UCSD-AML1 (cell line): ENCODE data around the gene TRPM7.
"Not testable (repeated sequence)": the region's sequence is repeated elsewhere in the genome, so short reads cannot be mapped to it uniquely, and the experiment has no call there.

ENCODE experiments used
- DNase-seq: peaks from one replicate; lab custom pipeline; 2025; ENCODE audit not compliant: unreplicated experiment; lab: John Stamatoyannopoulos, UW

TRPM7 gene

GRCh38 chr15:50577492-50577891 lies 109.1 kb downstream of the TRPM7 start:
- DNase-seq = no peak

GRCh38 chr15:50576166-50576565 lies 110.4 kb downstream of the TRPM7 start:
- no peak for DNase-seq

- not testable (repeated sequence) for DNase-seq
Measured at GRCh38 chr15:50573842-50574241, 112.8 kb downstream of the TRPM7 start.

- DNase-seq = no peak
Measured at GRCh38 chr15:50563756-50564155, 122.8 kb downstream of the TRPM7 start.

- DNase-seq = no peak
Measured at GRCh38 chr15:50562735-50563640, 123.6 kb downstream of the TRPM7 start.

- DNase-seq = no peak
Measured at GRCh38 chr15:50558012-50558411, 128.6 kb downstream of the TRPM7 start.

- no peak for DNase-seq
Measured at GRCh38 chr15:50556642-50557371, 129.8 kb downstream of the TRPM7 start.

- no peak for DNase-seq
Measured at GRCh38 chr15:50552238-50552637, 134.4 kb downstream of the TRPM7 start.

- DNase-seq = no peak
Measured at GRCh38 chr15:50549326-50549725, 137.3 kb downstream of the TRPM7 start.

- DNase-seq = no peak
Measured at GRCh38 chr15:50546566-50546965, 140.0 kb downstream of the TRPM7 start, which contains the start of gene USP50. Gene USP50 (minus strand): TSS chr15:50546666. CDS start chr15:50546525, 141 bp downstream.

GRCh38 chr15:50544368-50544767 lies 142.2 kb downstream of the TRPM7 start:
- DNase-seq = peak; percentile 20

GRCh38 chr15:50543556-50543955 lies 143.0 kb downstream of the TRPM7 start:
- no peak for DNase-seq

- DNase-seq = no peak
Measured at GRCh38 chr15:50542887-50543210, 143.7 kb downstream of the TRPM7 start.

GRCh38 chr15:50531766-50532165 lies 154.8 kb downstream of the TRPM7 start:
- DNase-seq = no peak

GRCh38 chr15:50531163-50531562 lies 155.4 kb downstream of the TRPM7 start:
- DNase-seq = no peak

GRCh38 chr15:50523851-50524251 lies 162.7 kb downstream of the TRPM7 start:
- no peak for DNase-seq

GRCh38 chr15:50519740-50520425 lies 166.7 kb downstream of the TRPM7 start:
- no peak for DNase-seq

- DNase-seq = no peak
Measured at GRCh38 chr15:50513001-50513400, 173.6 kb downstream of the TRPM7 start.
